DMS79 (cell line): ENCODE data around the gene FAAH.

Experiments
- DNase-seq: peaks from one replicate; lab custom pipeline; 2025; lab: John Stamatoyannopoulos, UW

Gene FAAH

GRCh38 chr1:46422261-46422871, 28.2 kb downstream of the FAAH start:
- DNase-seq: no peak

GRCh38 chr1:46423574-46424240, 29.6 kb downstream of the FAAH start:
- DNase-seq: no peak

- DNase-seq: no peak
Measured at GRCh38 chr1:46424730-46425129, 30.6 kb downstream of the FAAH start.

- no peak for DNase-seq
Measured at GRCh38 chr1:46425726-46426125, 31.6 kb downstream of the FAAH start.

- DNase-seq: no peak
Measured at GRCh38 chr1:46427541-46427940, 33.4 kb downstream of the FAAH start.

- no peak for DNase-seq
Measured at GRCh38 chr1:46429436-46429835, 35.3 kb downstream of the FAAH start.

GRCh38 chr1:46431695-46432094, 37.6 kb downstream of the FAAH start:
- DNase-seq: no peak

- no peak for DNase-seq
Measured at GRCh38 chr1:46432781-46433327, 38.7 kb downstream of the FAAH start.

GRCh38 chr1:46434358-46434757, 40.2 kb downstream of the FAAH start:
- no peak for DNase-seq

GRCh38 chr1:46436844-46437243, 42.7 kb downstream of the FAAH start:
- DNase-seq: no peak

GRCh38 chr1:46437723-46438122, 43.6 kb downstream of the FAAH start:
- no peak for DNase-seq

- DNase-seq: no peak
Measured at GRCh38 chr1:46438346-46438745, 44.2 kb downstream of the FAAH start.

GRCh38 chr1:46440478-46440877, 46.4 kb downstream of the FAAH start:
- DNase-seq: no peak

- DNase-seq: peak; percentile 35
Measured at GRCh38 chr1:46442317-46443161, 48.4 kb downstream of the FAAH start.

GRCh38 chr1:46444466-46444865, 50.3 kb downstream of the FAAH start:
- no peak for DNase-seq

GRCh38 chr1:46445773-46446256, 51.7 kb downstream of the FAAH start:
- no peak for DNase-seq

- DNase-seq: peak; percentile 40
Measured at GRCh38 chr1:46446646-46447498, 52.8 kb downstream of the FAAH start.

- no peak for DNase-seq
Measured at GRCh38 chr1:46447499-46448108, 53.5 kb downstream of the FAAH start.

GRCh38 chr1:46448109-46448911, 54.2 kb downstream of the FAAH start:
- DNase-seq: no peak
